HG03469 (cell line): Measurements from ENCODE around the gene CIBAR2.
A peak's percentile ranks its signal among the peaks of the same experiment; 100 is the strongest.
"Not testable (repeated sequence)": the region's sequence is repeated elsewhere in the genome, so short reads cannot be mapped to it uniquely, and the experiment has no call there.

ENCODE experiments used
- ATAC-seq: cut with Tn5 transposase; IDR thresholded peaks from one replicate; pipeline ENCODE4 v1.9.1; 2021; ENCODE audit warnings: mild to moderate bottlenecking, moderate library complexity, moderate number of reproducible peaks; ENCODE audit not compliant: unreplicated experiment

Gene CIBAR2

GRCh38 chr16:85128079-85128837, 16.0 kb upstream of the CIBAR2 start:
- no peak for ATAC-seq

GRCh38 chr16:85127379-85127723, 15.1 kb upstream of the CIBAR2 start:
- no peak for ATAC-seq

- ATAC-seq, result no peak
Observed at GRCh38 chr16:85126705-85127378, 14.6 kb upstream of the CIBAR2 start.

- ATAC-seq, result no peak
Observed at GRCh38 chr16:85126394-85126704, 14.1 kb upstream of the CIBAR2 start.

GRCh38 chr16:85125570-85126393, 13.5 kb upstream of the CIBAR2 start:
- no peak for ATAC-seq

GRCh38 chr16:85124636-85125346, 12.5 kb upstream of the CIBAR2 start:
- no peak for ATAC-seq

GRCh38 chr16:85123891-85124635, 11.8 kb upstream of the CIBAR2 start:
- no peak for ATAC-seq

GRCh38 chr16:85123441-85123840, 11.2 kb upstream of the CIBAR2 start:
- ATAC-seq, result not testable (repeated sequence)

- ATAC-seq, result no peak
Observed at GRCh38 chr16:85120006-85120340, 7.7 kb upstream of the CIBAR2 start.

- no peak for ATAC-seq
Observed at GRCh38 chr16:85117418-85117817, 5.1 kb upstream of the CIBAR2 start.

- no peak for ATAC-seq
Observed at GRCh38 chr16:85114909-85115567, 2.8 kb upstream of the CIBAR2 start.

- no peak for ATAC-seq
Observed at GRCh38 chr16:85113913-85114312, 1.6 kb upstream of the CIBAR2 start.

GRCh38 chr16:85113168-85113733, 979 bp upstream of the CIBAR2 start:
- no peak for ATAC-seq

GRCh38 chr16:85111184-85111583, 1.1 kb downstream of the CIBAR2 start:
- ATAC-seq, result no peak

GRCh38 chr16:85110105-85110504, 2.2 kb downstream of the CIBAR2 start:
- no peak for ATAC-seq

- no peak for ATAC-seq
Observed at GRCh38 chr16:85107532-85107931, 4.7 kb downstream of the CIBAR2 start.

- no peak for ATAC-seq
Observed at GRCh38 chr16:85107083-85107482, 5.2 kb downstream of the CIBAR2 start.

GRCh38 chr16:85105475-85105874, 6.8 kb downstream of the CIBAR2 start:
- ATAC-seq, result no peak

- peak; percentile 34 for ATAC-seq
Observed at GRCh38 chr16:85104821-85105391, 7.4 kb downstream of the CIBAR2 start.
